BLaER1 treated with 17β-estradiol and CSF1 and Interleukin-3, amounts not matched to agents 10 nM and 100 nM (cell line): ENCODE data around the gene MECP2.

Experiments used
- H3K27ac ChIP-seq, 11 experiments: shearing (Covaris generic); formaldehyde crosslinking; 2 replicates each; pipeline ENCODE4 v1.8.1; 2022
- H3K27me3 ChIP-seq, 11 experiments: shearing (Covaris generic); formaldehyde crosslinking; 2 replicates each; pipeline ENCODE4 v1.8.1; 2022
- H3K36me3 ChIP-seq, 11 experiments: shearing (Covaris generic); formaldehyde crosslinking; 2 replicates each; pipeline ENCODE4 v1.8.1; 2022
- H3K4me1 ChIP-seq, 10 experiments: shearing (Covaris generic); formaldehyde crosslinking; 2 replicates each; pipeline ENCODE4 v1.8.1; 2022
- H3K4me2 ChIP-seq, 11 experiments: shearing (Covaris generic); formaldehyde crosslinking; 2 replicates each; pipeline ENCODE4 v1.8.1; 2022
- H3K4me3 ChIP-seq, 10 experiments: shearing (Covaris generic); formaldehyde crosslinking; 2 replicates each; pipeline ENCODE4 v1.8.1; 2022
- H3K9ac ChIP-seq, 11 experiments: shearing (Covaris generic); formaldehyde crosslinking; 2 replicates each; pipeline ENCODE4 v1.8.1; 2022
- H3K9me3 ChIP-seq, 11 experiments: shearing (Covaris generic); formaldehyde crosslinking; replicated peaks in 1 of 11; 2 replicates each; pipeline ENCODE4 v1.8.1; 2022
- H4K20me1 ChIP-seq, 11 experiments: shearing (Covaris generic); formaldehyde crosslinking; 2 replicates each; pipeline ENCODE4 v1.8.1; 2022
- Cebpa-rat ChIP-seq, 11 experiments: shearing (Covaris generic); IDR thresholded peaks; 2 replicates each; pipeline ENCODE4 v1.8.1; 2022

MECP2 gene

DNA sequence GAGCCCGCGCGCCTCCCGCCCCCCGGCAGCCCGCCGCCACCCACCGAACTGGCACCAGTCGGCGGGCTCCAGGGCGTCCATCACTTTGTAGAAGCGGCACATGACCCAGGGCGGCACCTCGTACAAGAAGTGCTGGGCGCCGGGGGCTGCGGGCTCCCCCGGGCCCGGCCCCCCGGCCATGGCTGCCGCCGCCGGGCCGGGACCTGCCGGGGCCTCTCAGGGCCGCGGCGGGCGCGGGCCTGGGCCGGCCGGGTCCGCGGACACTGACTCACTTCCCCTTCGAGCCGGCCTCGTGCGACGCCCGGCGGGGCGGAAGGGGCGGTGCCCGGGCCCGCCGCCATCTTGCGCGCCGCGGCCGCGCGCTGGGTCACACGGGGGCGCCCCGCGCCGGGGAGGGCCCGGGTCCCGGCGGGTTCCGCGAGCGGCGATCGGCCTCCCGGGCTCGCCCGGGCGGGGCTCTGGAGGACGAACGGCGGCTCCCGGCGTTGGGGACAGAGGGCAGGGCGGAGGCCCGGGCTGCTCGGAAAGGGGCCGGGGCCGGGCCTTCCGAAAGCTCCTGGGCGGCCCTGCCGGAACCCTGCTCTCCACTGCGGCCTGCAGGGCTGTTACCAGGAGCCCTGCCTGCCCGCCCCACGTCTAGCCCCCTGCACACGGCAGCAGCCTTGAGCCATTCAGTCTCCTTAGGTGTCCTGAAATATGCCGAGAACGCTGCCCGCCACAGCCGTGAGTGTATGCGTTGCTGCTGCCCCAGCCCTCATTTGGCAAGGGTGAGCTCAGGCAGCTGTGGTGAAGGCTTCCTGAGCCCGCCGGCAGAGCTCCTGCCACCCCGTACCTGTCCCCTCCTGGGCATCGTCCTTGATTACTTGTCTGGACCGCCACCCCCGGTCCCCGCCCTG lies 77.6 kb downstream of the MECP2 start, which contains the start of gene IRAK1:
Gene IRAK1, minus strand, starts transcription at position 270 of the 896 bp plus-strand sequence. Its CDS starts 90 bp downstream, at position 180.
- 0 out of 22 replicates have a peak, but pooled peaks cover 0 to 9% (median 0%) of the 10 kb centered on the region in 11 experiments for H3K9me3 ChIP-seq
- peak within 1 kb of the TSS; percentile 67 to 83 (median 76) for H3K4me3 ChIP-seq
- TF ChIP-seq Cebpa-rat (IDR thresholded peaks at IDR 0.05), result no peak
- H3K27ac ChIP-seq, result peak within 1 kb of the TSS; percentile 86 to 97 (median 95)
- H3K36me3 ChIP-seq, result peaks cover 26 to 38% (median 34%) of the 10 kb centered on the region in 11 experiments
- H3K27me3 ChIP-seq, result peaks cover 63 to 92% (median 84%) of the 10 kb centered on the region in 11 experiments
- peaks cover 17 to 81% (median 71%) of the 10 kb centered on the region in 11 experiments; a peak in 21 of 22 replicates for H4K20me1 ChIP-seq
- peaks cover 65 to 76% (median 72%) of the 10 kb centered on the region in 10 experiments for H3K4me1 ChIP-seq
- H3K4me2 ChIP-seq, result peak within 1 kb of the TSS; percentile 78 to 95 (median 93)
- peak within 1 kb of the TSS; percentile 89 to 99 (median 94) for H3K9ac ChIP-seq

DNA sequence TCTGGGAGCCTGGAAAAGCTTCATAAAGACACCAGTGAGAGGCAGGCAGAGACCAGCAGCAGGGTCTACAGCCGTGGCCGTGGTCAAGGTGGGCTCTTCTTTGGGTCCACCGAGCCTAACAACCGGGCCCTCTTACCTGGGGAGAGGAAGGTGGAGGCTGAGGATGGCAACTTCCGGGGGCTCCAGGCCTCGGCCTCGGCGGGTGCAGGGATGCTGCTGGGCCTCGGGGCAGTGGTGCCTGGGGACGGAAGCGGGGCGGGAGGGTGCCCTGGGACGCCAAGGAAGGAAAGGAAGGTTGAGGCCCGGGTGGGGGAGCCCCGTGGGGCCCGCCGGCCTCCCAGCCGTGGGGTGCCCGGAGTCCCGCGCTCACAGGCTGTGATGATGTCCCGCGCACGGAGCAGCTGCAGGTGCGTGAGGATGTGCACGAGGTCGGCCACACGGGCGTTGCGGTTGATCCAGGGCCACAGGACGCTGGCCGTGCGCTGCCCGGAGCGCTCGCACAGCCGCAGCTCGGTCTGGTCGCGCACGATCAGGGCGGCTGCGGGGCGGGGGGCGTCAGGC lies 78.4 kb downstream of the MECP2 start:
- H3K9ac ChIP-seq, result peak overlapping the region; percentile 89 to 99 (median 94)
- peaks cover 17 to 84% (median 73%) of the 10 kb centered on the region in 11 experiments; a peak in 21 of 22 replicates for H4K20me1 ChIP-seq
- peak overlapping the region; percentile 86 to 97 (median 95) for H3K27ac ChIP-seq
- H3K4me2 ChIP-seq, result peak overlapping the region; percentile 78 to 95 (median 93)
- peaks cover 69 to 79% (median 74%) of the 10 kb centered on the region in 10 experiments for H3K4me1 ChIP-seq
- H3K9me3 ChIP-seq, result 0 out of 22 replicates have a peak, but pooled peaks cover 0 to 9% (median 0%) of the 10 kb centered on the region in 11 experiments
- peak overlapping the region; percentile 67 to 83 (median 76) for H3K4me3 ChIP-seq
- peaks cover 63 to 92% (median 84%) of the 10 kb centered on the region in 11 experiments for H3K27me3 ChIP-seq
- H3K36me3 ChIP-seq, result peaks cover 30 to 45% (median 38%) of the 10 kb centered on the region in 11 experiments
- no peak for TF ChIP-seq Cebpa-rat (IDR thresholded peaks at IDR 0.05)

DNA sequence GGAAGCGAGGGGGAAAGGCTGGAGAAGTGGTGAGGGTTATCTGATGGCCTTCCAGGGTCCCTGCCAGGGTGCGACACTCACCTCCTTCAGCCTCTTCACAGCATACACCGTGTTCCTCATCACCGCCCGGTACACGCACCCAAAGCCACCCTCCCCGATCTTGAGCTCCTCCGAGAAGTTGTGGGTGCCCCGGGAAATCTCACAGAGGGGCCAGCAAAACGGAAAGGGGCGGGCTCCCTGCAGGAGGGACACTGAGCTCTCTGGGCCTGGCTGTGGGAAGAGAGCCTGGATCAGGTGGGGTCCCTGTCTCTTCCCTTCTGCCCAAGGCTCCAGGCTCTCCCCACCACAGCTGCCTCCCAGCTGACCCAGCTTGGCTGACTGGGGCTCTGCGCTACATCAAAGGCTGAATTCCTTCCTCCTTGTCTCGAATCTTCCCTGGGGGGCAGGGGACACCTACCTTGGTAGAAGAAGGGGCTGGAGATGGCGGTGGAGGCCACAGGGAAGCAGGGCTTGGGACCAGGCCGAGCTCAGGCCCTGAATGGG lies 78.9 kb downstream of the MECP2 start:
- H3K9ac ChIP-seq, result peak overlapping the region; percentile 89 to 99 (median 94)
- H3K4me1 ChIP-seq, result peaks cover 69 to 79% (median 74%) of the 10 kb centered on the region in 10 experiments
- H3K36me3 ChIP-seq, result peaks cover 33 to 46% (median 42%) of the 10 kb centered on the region in 11 experiments
- peaks cover 22 to 84% (median 75%) of the 10 kb centered on the region in 11 experiments; a peak in 21 of 22 replicates for H4K20me1 ChIP-seq
- 0 out of 22 replicates have a peak, but pooled peaks cover 0 to 9% (median 0%) of the 10 kb centered on the region in 11 experiments for H3K9me3 ChIP-seq
- TF ChIP-seq Cebpa-rat (IDR thresholded peaks at IDR 0.05), result no peak
- peak overlapping the region; percentile 78 to 95 (median 93) for H3K4me2 ChIP-seq
- peak overlapping the region; percentile 86 to 97 (median 95) for H3K27ac ChIP-seq
- peak overlapping the region; percentile 67 to 83 (median 76) for H3K4me3 ChIP-seq
- peaks cover 60 to 92% (median 84%) of the 10 kb centered on the region in 11 experiments for H3K27me3 ChIP-seq

DNA sequence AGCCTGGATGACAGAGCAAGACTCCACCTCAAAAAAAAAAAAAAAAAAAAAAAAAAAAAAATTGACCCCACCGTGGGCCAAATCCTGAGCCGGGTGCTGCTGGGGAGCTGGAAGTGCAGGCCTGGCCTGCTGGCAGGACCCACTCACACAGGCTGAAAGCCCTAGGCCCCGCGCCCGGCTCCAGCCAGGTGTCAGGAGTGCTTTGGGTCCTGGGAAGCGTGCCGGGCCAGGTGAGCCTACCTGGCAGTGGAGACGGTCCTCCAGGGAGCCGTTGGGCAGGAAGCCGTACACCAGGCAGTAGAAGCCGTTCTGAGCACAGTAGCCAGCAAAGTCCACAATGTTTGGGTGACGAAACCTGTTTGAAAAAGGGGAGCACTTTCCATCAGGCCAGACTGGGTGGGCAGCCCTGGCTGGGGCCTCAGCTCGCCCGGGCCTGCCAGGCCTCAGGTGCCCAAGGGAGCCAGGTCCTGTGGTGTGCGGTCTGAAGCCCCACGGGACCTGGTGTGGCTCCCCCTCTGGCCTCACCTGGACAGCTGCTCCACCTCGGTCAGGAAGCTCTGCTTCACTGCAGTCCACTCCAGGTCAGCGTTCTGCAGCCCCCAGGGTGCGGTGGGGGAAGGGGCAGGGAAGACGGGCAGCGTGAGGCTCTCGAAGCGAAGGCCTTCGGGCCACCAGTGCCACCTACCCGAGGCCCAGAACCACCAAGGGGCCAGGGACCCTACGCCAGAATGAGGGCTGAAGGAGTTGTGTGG lies 79.6 kb downstream of the MECP2 start:
- H3K27me3 ChIP-seq, result peaks cover 59 to 92% (median 84%) of the 10 kb centered on the region in 11 experiments
- H3K9ac ChIP-seq, result peak overlapping the region; percentile 89 to 99 (median 94)

DNA sequence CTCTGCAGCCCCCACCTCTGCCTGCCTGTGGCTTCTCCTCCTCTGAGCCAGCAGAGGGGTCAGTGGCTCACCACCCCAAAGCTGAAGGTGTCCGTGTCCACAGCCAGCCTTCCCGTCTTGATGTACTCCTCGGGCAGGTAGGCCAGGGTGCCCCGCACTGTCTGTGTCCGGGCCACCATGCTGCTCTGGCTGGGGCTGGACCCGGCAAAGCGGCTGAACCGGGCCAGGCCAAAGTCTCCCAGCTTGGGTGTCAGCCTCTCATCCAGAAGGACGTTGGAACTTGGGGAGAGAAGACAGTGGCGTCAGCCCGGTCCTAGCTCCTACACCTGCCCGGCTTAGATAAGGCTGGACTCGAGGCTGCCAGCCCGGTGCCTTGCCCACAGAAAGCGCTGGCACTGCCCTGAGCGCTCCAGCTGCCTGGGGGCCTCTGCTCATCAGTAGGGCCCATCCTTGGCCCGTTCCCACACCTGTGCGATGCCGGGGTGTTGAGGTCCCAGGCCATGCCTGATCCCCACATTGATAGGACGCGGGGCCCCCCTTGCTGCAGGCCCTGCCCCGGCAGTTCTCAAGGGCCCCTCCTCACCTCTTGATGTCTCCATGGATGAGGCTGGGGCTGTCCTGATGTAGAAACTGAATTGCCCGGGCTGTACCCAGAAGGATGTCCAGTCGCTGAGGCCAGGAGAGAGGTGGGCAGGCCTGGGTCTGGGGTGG lies 81.0 kb downstream of the MECP2 start:
- Histone ChIP-seq H4K20me1 (peaks cover 22 to 85% (median 80%) of the 10 kb centered on the region in 11 experiments; a peak in 21 of 22 replicates), H3K4me1 (peaks cover 63 to 79% (median 76%) of the 10 kb centered on the region in 10 experiments), H3K9me3 (0 out of 22 replicates have a peak, but pooled peaks cover 0 to 9% (median 0%) of the 10 kb centered on the region in 11 experiments), H3K4me2 (peak overlapping the region; percentile 78 to 95 (median 93)), H3K36me3 (peaks cover 50 to 67% (median 59%) of the 10 kb centered on the region in 11 experiments), H3K27ac (peak overlapping the region in 3 of 11 experiments; percentile 7 to 35 (median 34); a peak in 4 of 22 replicates), H3K27me3 (peaks cover 59 to 92% (median 84%) of the 10 kb centered on the region in 11 experiments), H3K9ac (peak overlapping the region; percentile 13 to 99 (median 93); a peak in 19 of 22 replicates), H3K4me3 (peak overlapping the region in 6 of 10 experiments; percentile 73 to 82 (median 76); a peak in 8 of 20 replicates)
- TF ChIP-seq Cebpa-rat (IDR thresholded peaks at IDR 0.05), result no peak

More for the DNA sequence above, 79.6 kb downstream of the MECP2 start:
- Histone ChIP-seq H3K27ac (peak overlapping the region; percentile 86 to 97 (median 95); a peak in 21 of 22 replicates), H3K4me2 (peak overlapping the region; percentile 78 to 95 (median 93)), H4K20me1 (peaks cover 22 to 84% (median 75%) of the 10 kb centered on the region in 11 experiments; a peak in 21 of 22 replicates), H3K4me1 (peaks cover 69 to 79% (median 75%) of the 10 kb centered on the region in 10 experiments), H3K9me3 (0 out of 22 replicates have a peak, but pooled peaks cover 0 to 9% (median 0%) of the 10 kb centered on the region in 11 experiments), H3K36me3 (peaks cover 36 to 53% (median 46%) of the 10 kb centered on the region in 11 experiments), H3K4me3 (peak overlapping the region; percentile 67 to 83 (median 76))
- no peak for TF ChIP-seq Cebpa-rat (IDR thresholded peaks at IDR 0.05)

DNA sequence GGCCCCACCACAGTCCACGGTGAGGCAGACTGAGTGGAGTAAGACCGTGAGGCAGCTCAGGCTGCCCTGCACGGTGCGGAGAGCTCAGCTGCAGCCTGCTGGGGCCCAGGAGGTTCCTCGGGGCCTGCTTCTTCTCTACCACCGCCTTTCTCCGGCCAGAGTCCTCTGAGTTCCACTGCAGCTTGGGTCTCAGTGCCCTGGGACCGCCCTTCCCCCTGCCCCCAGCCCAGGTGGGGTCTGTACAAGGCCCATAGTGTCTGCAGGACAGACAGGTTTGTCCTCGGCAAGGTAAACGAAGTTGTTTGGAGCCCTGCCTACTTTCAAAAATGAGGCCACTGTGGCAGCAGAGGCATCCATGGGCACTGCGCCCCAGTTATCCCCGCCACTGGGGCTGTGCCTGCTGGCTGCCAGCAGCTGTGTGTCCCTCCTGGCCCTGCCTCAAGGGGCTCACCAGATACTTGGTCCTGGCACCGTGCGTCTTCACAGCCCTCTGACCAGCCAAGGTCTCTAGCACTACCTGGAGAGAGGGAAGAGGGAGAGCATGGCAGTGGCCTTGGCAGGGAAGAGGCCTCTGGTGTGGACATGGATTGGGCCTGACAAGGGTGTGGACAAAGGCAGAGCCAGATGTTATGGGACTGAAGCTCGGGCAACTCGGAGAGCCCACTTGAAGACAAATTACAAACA lies 81.8 kb downstream of the MECP2 start:
- peaks cover 55 to 78% (median 75%) of the 10 kb centered on the region in 10 experiments for H3K4me1 ChIP-seq
- peaks cover 58 to 92% (median 84%) of the 10 kb centered on the region in 11 experiments for H3K27me3 ChIP-seq
- H3K27ac ChIP-seq, result peak overlapping the region in 3 of 11 experiments; percentile 7 to 35 (median 34); a peak in 3 of 22 replicates
- peak overlapping the region; percentile 78 to 95 (median 93); a peak in 21 of 22 replicates for H3K4me2 ChIP-seq
- H3K9ac ChIP-seq, result peak overlapping the region in 10 of 11 experiments; percentile 52 to 99 (median 94); a peak in 16 of 22 replicates
- H3K36me3 ChIP-seq, result peaks cover 52 to 75% (median 66%) of the 10 kb centered on the region in 11 experiments
- peaks cover 22 to 86% (median 81%) of the 10 kb centered on the region in 11 experiments; a peak in 21 of 22 replicates for H4K20me1 ChIP-seq
- H3K9me3 ChIP-seq, result 0 out of 22 replicates have a peak, but pooled peaks cover 0 to 9% (median 0%) of the 10 kb centered on the region in 11 experiments
- peak overlapping the region in 1 of 10 experiments; percentile 74; a peak in 1 of 20 replicates for H3K4me3 ChIP-seq
- TF ChIP-seq Cebpa-rat (IDR thresholded peaks at IDR 0.05), result no peak
